NCI-H748 (cell line): ENCODE results near the gene PROP1.
A peak's percentile ranks its signal among the peaks of the same experiment; 100 is the strongest.
"Not testable (repeated sequence)": the region's sequence is repeated elsewhere in the genome, so short reads cannot be mapped to it uniquely, and the experiment has no call there.

Source experiments
- DNase-seq: peaks from one replicate; lab custom pipeline; 2025; ENCODE audit not compliant: unreplicated experiment; lab: John Stamatoyannopoulos, UW

The PROP1 gene

GRCh38 chr5:177982956-177983355 is 13.1 kb downstream of the PROP1 start:
- no peak for DNase-seq

GRCh38 chr5:177982072-177982727 is 13.8 kb downstream of the PROP1 start:
- peak; percentile 31 for DNase-seq

- no peak for DNase-seq
Measured at GRCh38 chr5:177981296-177982071, 14.6 kb downstream of the PROP1 start.

GRCh38 chr5:177980743-177981151 is 15.3 kb downstream of the PROP1 start:
- no peak for DNase-seq

- DNase-seq, result not testable (repeated sequence)
Measured at GRCh38 chr5:177977600-177977999, 18.4 kb downstream of the PROP1 start.

GRCh38 chr5:177973066-177973635 is 22.9 kb downstream of the PROP1 start:
- no peak for DNase-seq

GRCh38 chr5:177972613-177973012 is 23.4 kb downstream of the PROP1 start:
- no peak for DNase-seq

GRCh38 chr5:177972014-177972413 is 24.0 kb downstream of the PROP1 start:
- DNase-seq, result not testable (repeated sequence)

GRCh38 chr5:177968661-177969211 is 27.3 kb downstream of the PROP1 start:
- DNase-seq, result no peak

- no peak for DNase-seq
Measured at GRCh38 chr5:177967221-177967887, 28.7 kb downstream of the PROP1 start.

- no peak for DNase-seq
Measured at GRCh38 chr5:177966839-177967166, 29.2 kb downstream of the PROP1 start.

GRCh38 chr5:177966009-177966838 is 29.8 kb downstream of the PROP1 start:
- DNase-seq, result no peak

GRCh38 chr5:177964471-177964870 is 31.6 kb downstream of the PROP1 start:
- no peak for DNase-seq

- DNase-seq, result no peak
Measured at GRCh38 chr5:177963966-177964365, 32.1 kb downstream of the PROP1 start.

GRCh38 chr5:177959315-177959714 is 36.7 kb downstream of the PROP1 start:
- no peak for DNase-seq

GRCh38 chr5:177958696-177959095 is 37.3 kb downstream of the PROP1 start:
- DNase-seq, result no peak

GRCh38 chr5:177957241-177957640 is 38.8 kb downstream of the PROP1 start:
- no peak for DNase-seq

GRCh38 chr5:177953101-177953500 is 42.9 kb downstream of the PROP1 start:
- DNase-seq, result not testable (repeated sequence)

- not testable (repeated sequence) for DNase-seq
Measured at GRCh38 chr5:177949656-177950055, 46.4 kb downstream of the PROP1 start.

- not testable (repeated sequence) for DNase-seq
Measured at GRCh38 chr5:177949065-177949464, 47.0 kb downstream of the PROP1 start.

GRCh38 chr5:177947912-177948311 is 48.1 kb downstream of the PROP1 start:
- DNase-seq, result peak; percentile 66
